Neural crest cell (in vitro differentiated cells): ENCODE data around the gene GLT1D1. TPM values are rescaled to one million over a fixed set of nuclear protein-coding genes. Genes with fewer than 3 reads are reported as not detected.

Source experiments
- DNase-seq: peaks from one replicate; pipeline ENCODE4 v3.0.0; 2021; ENCODE audit warnings: low read depth, mixed read lengths, low spot score
- H3K27ac Mint-ChIP-seq: one replicate; pipeline ENCODE4 v1.8.0; 2021; ENCODE audit warnings: mild to moderate bottlenecking, mixed read lengths; ENCODE audit not compliant: unreplicated experiment
- H3K27me3 Mint-ChIP-seq: 2 replicates; pipeline ENCODE4 v1.8.0; 2021; ENCODE audit warnings: low read depth, mild to moderate bottlenecking, mixed read lengths
- H3K36me3 Mint-ChIP-seq: 2 replicates; pipeline ENCODE4 v1.8.0; 2021; ENCODE audit warnings: low read depth, mild to moderate bottlenecking, mixed read lengths
- H3K4me1 Mint-ChIP-seq: 2 replicates; pipeline ENCODE4 v1.8.0; 2021; ENCODE audit warnings: mixed read lengths
- H3K4me3 Mint-ChIP-seq: one replicate; pipeline ENCODE4 v1.8.0; 2021; ENCODE audit warnings: mild to moderate bottlenecking, mixed read lengths
- H3K9me3 Mint-ChIP-seq: 2 replicates; pipeline ENCODE4 v1.8.0; 2021; ENCODE audit warnings: mixed read lengths
- CTCF ChIP-seq: fragments of 200-600 bp; sonication (generic); conservative IDR thresholded peaks from 2 replicates; pipeline ENCODE4 v1.5.0; 2021; ENCODE audit warnings: antibody characterized with exemption, mild to moderate bottlenecking
- total RNA-seq: library from RNA; stranded (reverse); gene quantifications from 2 replicates; pipeline ENCODE4 v1.2.1, GENCODE V29; 2021

Gene GLT1D1
- total RNA-seq, 1 donor from 2014 or later: 7.4 TPM

- TF ChIP-seq CTCF: no peak
- H3K9me3 Mint-ChIP-seq: no peaks in the 10 kb centered on the region
- no peaks in the 10 kb centered on the region for H3K27me3 Mint-ChIP-seq
- DNase-seq: no peak
- peaks cover 23% of the 10 kb centered on the region for H3K36me3 Mint-ChIP-seq
- H3K27ac Mint-ChIP-seq: no peak overlapping the region
- no peak overlapping the region for H3K4me3 Mint-ChIP-seq
- no peaks in the 10 kb centered on the region for H3K4me1 Mint-ChIP-seq
Measured at GRCh38 chr12:128808651-128809050, 44.6 kb upstream of the GLT1D1 start.

GRCh38 chr12:128810182-128811127 lies 42.8 kb upstream of the GLT1D1 start:
- Mint-ChIP-seq H3K27me3 (no peaks in the 10 kb centered on the region), H3K4me3 (no peak overlapping the region), H3K27ac (no peak overlapping the region), H3K36me3 (peaks cover 25% of the 10 kb centered on the region), H3K9me3 (no peaks in the 10 kb centered on the region), H3K4me1 (no peaks in the 10 kb centered on the region)
- TF ChIP-seq CTCF: no peak
- no peak for DNase-seq

GRCh38 chr12:128811806-128812205 lies 41.5 kb upstream of the GLT1D1 start:
- Mint-ChIP-seq H3K36me3 (peaks cover 20% of the 10 kb centered on the region), H3K9me3 (no peaks in the 10 kb centered on the region), H3K27me3 (no peaks in the 10 kb centered on the region), H3K4me3 (no peak overlapping the region), H3K27ac (no peak overlapping the region), H3K4me1 (no peaks in the 10 kb centered on the region)
- no peak for TF ChIP-seq CTCF
- no peak for DNase-seq

GRCh38 chr12:128813392-128813791 lies 39.9 kb upstream of the GLT1D1 start:
- TF ChIP-seq CTCF: no peak
- Mint-ChIP-seq H3K4me3 (no peak overlapping the region), H3K27me3 (no peaks in the 10 kb centered on the region), H3K9me3 (no peaks in the 10 kb centered on the region), H3K27ac (no peak overlapping the region), H3K4me1 (peaks cover 13% of the 10 kb centered on the region), H3K36me3 (peaks cover 20% of the 10 kb centered on the region)
- no peak for DNase-seq

- TF ChIP-seq CTCF: no peak
- Mint-ChIP-seq H3K27ac (no peak overlapping the region), H3K27me3 (no peaks in the 10 kb centered on the region), H3K4me3 (no peak overlapping the region), H3K36me3 (peaks cover 20% of the 10 kb centered on the region), H3K9me3 (no peaks in the 10 kb centered on the region), H3K4me1 (peaks cover 13% of the 10 kb centered on the region)
- no peak for DNase-seq
Measured at GRCh38 chr12:128813883-128814282, 39.4 kb upstream of the GLT1D1 start.
